ENCODE results near the gene ACTR3C.
"Not testable (repeated sequence)": the region's sequence is repeated elsewhere in the genome, so short reads cannot be mapped to it uniquely, and the experiment has no call there.

ACTR3C gene

GRCh38 chr7:150283111-150283510 lies 40.2 kb downstream of the ACTR3C start:
- H4K20me1 ChIP-seq (ENCODE audit: low read depth, low read length); H3K4me2 ChIP-seq (ENCODE audit: low read depth, low read length, poor library complexity, severe bottlenecking); H3K9ac ChIP-seq (ENCODE audit: low read length); H3K9me2 ChIP-seq (replicated peaks; ENCODE audit: insufficient read depth, low read length); H3K27ac ChIP-seq (ENCODE audit: low read depth, low read length); H3F3A ChIP-seq (ENCODE audit: insufficient read depth); H3K79me2 ChIP-seq (ENCODE audit: insufficient read depth, low read length); H3K4me3 ChIP-seq (ENCODE audit: insufficient read depth, low read length, poor library complexity, severe bottlenecking); H3K27me3 ChIP-seq (ENCODE audit: low read length); H3K9me3 ChIP-seq (ENCODE audit: insufficient read depth, low read length); H2AFZ ChIP-seq (ENCODE audit: low read depth, low read length, severe bottlenecking); H3K36me3 ChIP-seq (ENCODE audit: low read length): not testable (repeated sequence)

- H3K36me3 ChIP-seq (ENCODE audit: low read length); H3K27ac ChIP-seq (ENCODE audit: low read depth, low read length); H4K20me1 ChIP-seq (ENCODE audit: low read depth, low read length); H3K4me3 ChIP-seq (ENCODE audit: insufficient read depth, low read length, poor library complexity, severe bottlenecking); H3K9me2 ChIP-seq (replicated peaks; ENCODE audit: insufficient read depth, low read length); H3K9me3 ChIP-seq (ENCODE audit: insufficient read depth, low read length); H3K27me3 ChIP-seq (ENCODE audit: low read length); H3K79me2 ChIP-seq (ENCODE audit: insufficient read depth, low read length); H3K4me2 ChIP-seq (ENCODE audit: low read depth, low read length, poor library complexity, severe bottlenecking); H2AFZ ChIP-seq (ENCODE audit: low read depth, low read length, severe bottlenecking); H3K9ac ChIP-seq (ENCODE audit: low read length); H3F3A ChIP-seq (ENCODE audit: insufficient read depth): not testable (repeated sequence)
Observed at GRCh38 chr7:150281681-150282403, 41.5 kb downstream of the ACTR3C start.

- not testable (repeated sequence) for H3K4me3 ChIP-seq (ENCODE audit: insufficient read depth, low read length, poor library complexity, severe bottlenecking); H4K20me1 ChIP-seq (ENCODE audit: low read depth, low read length); H3K27me3 ChIP-seq (ENCODE audit: low read length); H3F3A ChIP-seq (ENCODE audit: insufficient read depth); H3K36me3 ChIP-seq (ENCODE audit: low read length); H3K4me2 ChIP-seq (ENCODE audit: low read depth, low read length, poor library complexity, severe bottlenecking); H3K9me3 ChIP-seq (ENCODE audit: insufficient read depth, low read length); H3K27ac ChIP-seq (ENCODE audit: low read depth, low read length); H3K9me2 ChIP-seq (replicated peaks; ENCODE audit: insufficient read depth, low read length); H3K79me2 ChIP-seq (ENCODE audit: insufficient read depth, low read length); H2AFZ ChIP-seq (ENCODE audit: low read depth, low read length, severe bottlenecking); H3K9ac ChIP-seq (ENCODE audit: low read length)
Observed at GRCh38 chr7:150278383-150278782, 45.0 kb downstream of the ACTR3C start.

GRCh38 chr7:150276132-150276695 lies 47.1 kb downstream of the ACTR3C start:
- not testable (repeated sequence) for H3K36me3 ChIP-seq (ENCODE audit: low read length); H3K4me2 ChIP-seq (ENCODE audit: low read depth, low read length, poor library complexity, severe bottlenecking); H3K9ac ChIP-seq (ENCODE audit: low read length); H2AFZ ChIP-seq (ENCODE audit: low read depth, low read length, severe bottlenecking); H3K27ac ChIP-seq (ENCODE audit: low read depth, low read length); H3K4me3 ChIP-seq (ENCODE audit: insufficient read depth, low read length, poor library complexity, severe bottlenecking); H3K79me2 ChIP-seq (ENCODE audit: insufficient read depth, low read length); H3K9me2 ChIP-seq (replicated peaks; ENCODE audit: insufficient read depth, low read length); H4K20me1 ChIP-seq (ENCODE audit: low read depth, low read length); H3F3A ChIP-seq (ENCODE audit: insufficient read depth); H3K27me3 ChIP-seq (ENCODE audit: low read length); H3K9me3 ChIP-seq (ENCODE audit: insufficient read depth, low read length)

- not testable (repeated sequence) for H3K9ac ChIP-seq (ENCODE audit: low read length); H2AFZ ChIP-seq (ENCODE audit: low read depth, low read length, severe bottlenecking); H4K20me1 ChIP-seq (ENCODE audit: low read depth, low read length); H3F3A ChIP-seq (ENCODE audit: insufficient read depth); H3K79me2 ChIP-seq (ENCODE audit: insufficient read depth, low read length); H3K27ac ChIP-seq (ENCODE audit: low read depth, low read length); H3K9me3 ChIP-seq (ENCODE audit: insufficient read depth, low read length); H3K4me3 ChIP-seq (ENCODE audit: insufficient read depth, low read length, poor library complexity, severe bottlenecking); H3K27me3 ChIP-seq (ENCODE audit: low read length); H3K36me3 ChIP-seq (ENCODE audit: low read length); H3K9me2 ChIP-seq (replicated peaks; ENCODE audit: insufficient read depth, low read length); H3K4me2 ChIP-seq (ENCODE audit: low read depth, low read length, poor library complexity, severe bottlenecking)
Observed at GRCh38 chr7:150271898-150272297, 51.4 kb downstream of the ACTR3C start.

GRCh38 chr7:150270101-150270824 lies 53.1 kb downstream of the ACTR3C start:
- H3K4me2 ChIP-seq (ENCODE audit: low read depth, low read length, poor library complexity, severe bottlenecking); H3F3A ChIP-seq (ENCODE audit: insufficient read depth); H3K9me2 ChIP-seq (replicated peaks; ENCODE audit: insufficient read depth, low read length); H3K27ac ChIP-seq (ENCODE audit: low read depth, low read length); H3K27me3 ChIP-seq (ENCODE audit: low read length); H3K4me3 ChIP-seq (ENCODE audit: insufficient read depth, low read length, poor library complexity, severe bottlenecking); H3K9me3 ChIP-seq (ENCODE audit: insufficient read depth, low read length); H3K79me2 ChIP-seq (ENCODE audit: insufficient read depth, low read length); H2AFZ ChIP-seq (ENCODE audit: low read depth, low read length, severe bottlenecking); H3K36me3 ChIP-seq (ENCODE audit: low read length); H4K20me1 ChIP-seq (ENCODE audit: low read depth, low read length); H3K9ac ChIP-seq (ENCODE audit: low read length): not testable (repeated sequence)

GRCh38 chr7:150268798-150269197 lies 54.5 kb downstream of the ACTR3C start:
- H3K9me2 ChIP-seq (replicated peaks; ENCODE audit: insufficient read depth, low read length); H4K20me1 ChIP-seq (ENCODE audit: low read depth, low read length); H3K36me3 ChIP-seq (ENCODE audit: low read length); H3K9ac ChIP-seq (ENCODE audit: low read length); H3K9me3 ChIP-seq (ENCODE audit: insufficient read depth, low read length); H3F3A ChIP-seq (ENCODE audit: insufficient read depth); H3K4me2 ChIP-seq (ENCODE audit: low read depth, low read length, poor library complexity, severe bottlenecking); H3K4me3 ChIP-seq (ENCODE audit: insufficient read depth, low read length, poor library complexity, severe bottlenecking); H2AFZ ChIP-seq (ENCODE audit: low read depth, low read length, severe bottlenecking); H3K27me3 ChIP-seq (ENCODE audit: low read length); H3K27ac ChIP-seq (ENCODE audit: low read depth, low read length); H3K79me2 ChIP-seq (ENCODE audit: insufficient read depth, low read length): not testable (repeated sequence)

GRCh38 chr7:150268287-150268686 lies 55.1 kb downstream of the ACTR3C start:
- H3K9me2 ChIP-seq (replicated peaks; ENCODE audit: insufficient read depth, low read length); H4K20me1 ChIP-seq (ENCODE audit: low read depth, low read length); H3K9ac ChIP-seq (ENCODE audit: low read length); H3F3A ChIP-seq (ENCODE audit: insufficient read depth); H3K79me2 ChIP-seq (ENCODE audit: insufficient read depth, low read length); H3K9me3 ChIP-seq (ENCODE audit: insufficient read depth, low read length); H3K27ac ChIP-seq (ENCODE audit: low read depth, low read length); H3K27me3 ChIP-seq (ENCODE audit: low read length); H3K4me3 ChIP-seq (ENCODE audit: insufficient read depth, low read length, poor library complexity, severe bottlenecking); H3K4me2 ChIP-seq (ENCODE audit: low read depth, low read length, poor library complexity, severe bottlenecking); H2AFZ ChIP-seq (ENCODE audit: low read depth, low read length, severe bottlenecking); H3K36me3 ChIP-seq (ENCODE audit: low read length): not testable (repeated sequence)

Measured in SU-DHL-6 (cell line).